ENCODE results near the gene DIP2B. TPM values are rescaled to one million over a fixed set of nuclear protein-coding genes. Genes with fewer than 3 reads are reported as not detected.
A peak's percentile ranks its signal among the peaks of the same experiment; 100 is the strongest.

Gene DIP2B
- total and polyA plus RNA-seq, 2 donors (not counting 1 experiment from before 2014, with no cell fraction given), result 12.6 to 21.0 TPM

- no peaks in the 10 kb centered on the region for H3K27me3 ChIP-seq (ENCODE audit: control insufficient read depth, insufficient read depth, low read length)
- no peak for TF ChIP-seq EZH2 (IDR thresholded peaks at IDR 0.05; ENCODE audit: low read length, missing control alignments)
- TF ChIP-seq CTCF (conservative IDR thresholded peaks at IDR 0.05 in 1 of 2, IDR thresholded peaks at IDR 0.05 in 1 of 2; ENCODE audit: low read depth in 1 of 2, low read length in 2 of 2), result no peak
- peak overlapping the region; percentile 8 for H3K4me2 ChIP-seq (ENCODE audit: extremely low read depth, insufficient read depth, low read length)
- H3K4me3 ChIP-seq (replicated peaks in 1 of 4; ENCODE audit: control extremely low read depth in 1 of 4, insufficient read depth in 1 of 4, low read depth in 3 of 4, low read length in 4 of 4), result no peak overlapping the region
- peak; percentile 87 to 91 for DNase-seq (ENCODE audit: low read depth in 2 of 2)
- peak overlapping the region; percentile 24 for H3K27ac ChIP-seq (ENCODE audit: insufficient read depth, low read length)
- H3K4me1 ChIP-seq (ENCODE audit: control insufficient read depth, extremely low read depth, insufficient read depth, low read length), result peaks cover 5% of the 10 kb centered on the region
- no peaks in the 10 kb centered on the region for H3K36me3 ChIP-seq (ENCODE audit: control insufficient read depth, insufficient read depth, low read length)
- H3K9me3 ChIP-seq (ENCODE audit: control insufficient read depth, insufficient read depth, low read depth, low read length), result no peaks in the 10 kb centered on the region
- no peaks in the 10 kb centered on the region for H3K79me2 ChIP-seq (ENCODE audit: control insufficient read depth, insufficient read depth, low read length)
- no peak overlapping the region for H3K9ac ChIP-seq (ENCODE audit: insufficient read depth, low read length)
- no peaks in the 10 kb centered on the region for H4K20me1 ChIP-seq (ENCODE audit: control insufficient read depth, extremely low read depth, insufficient read depth, low read length)
- no peak overlapping the region for H2AFZ ChIP-seq (ENCODE audit: low read length)
Observed at GRCh38 chr12:50732591-50732990, 227.8 kb downstream of the DIP2B start.

- Histone ChIP-seq H3K9me3 (ENCODE audit: control insufficient read depth, insufficient read depth, low read depth, low read length) (no peaks in the 10 kb centered on the region), H3K4me2 (ENCODE audit: extremely low read depth, insufficient read depth, low read length) (no peak overlapping the region), H3K79me2 (ENCODE audit: control insufficient read depth, insufficient read depth, low read length) (no peaks in the 10 kb centered on the region), H3K4me1 (ENCODE audit: control insufficient read depth, extremely low read depth, insufficient read depth, low read length) (peaks cover 5% of the 10 kb centered on the region), H2AFZ (ENCODE audit: low read length) (no peak overlapping the region), H3K4me3 (replicated peaks in 1 of 4; ENCODE audit: control extremely low read depth in 1 of 4, insufficient read depth in 1 of 4, low read depth in 3 of 4, low read length in 4 of 4) (no peak overlapping the region), H3K27me3 (ENCODE audit: control insufficient read depth, insufficient read depth, low read length) (no peaks in the 10 kb centered on the region), H3K27ac (ENCODE audit: insufficient read depth, low read length) (no peak overlapping the region), H3K9ac (ENCODE audit: insufficient read depth, low read length) (no peak overlapping the region), H3K36me3 (ENCODE audit: control insufficient read depth, insufficient read depth, low read length) (no peaks in the 10 kb centered on the region), H4K20me1 (ENCODE audit: control insufficient read depth, extremely low read depth, insufficient read depth, low read length) (no peaks in the 10 kb centered on the region)
- TF ChIP-seq EZH2 (IDR thresholded peaks at IDR 0.05; ENCODE audit: low read length, missing control alignments) (no peak), CTCF (conservative IDR thresholded peaks at IDR 0.05 in 1 of 2, IDR thresholded peaks at IDR 0.05 in 1 of 2; ENCODE audit: low read depth in 1 of 2, low read length in 2 of 2) (no peak)
- no peak for DNase-seq (ENCODE audit: low read depth in 2 of 2)
Observed at GRCh38 chr12:50733706-50734105, 228.9 kb downstream of the DIP2B start.

GRCh38 chr12:50734409-50735263 is 229.9 kb downstream of the DIP2B start:
- peak; percentile 10 to 41 for DNase-seq (ENCODE audit: low read depth in 2 of 2)
- H3K9ac ChIP-seq (ENCODE audit: insufficient read depth, low read length), result no peak overlapping the region
- no peak overlapping the region for H2AFZ ChIP-seq (ENCODE audit: low read length)
- no peak overlapping the region for H3K4me3 ChIP-seq (replicated peaks in 1 of 4; ENCODE audit: control extremely low read depth in 1 of 4, insufficient read depth in 1 of 4, low read depth in 3 of 4, low read length in 4 of 4)
- no peaks in the 10 kb centered on the region for H4K20me1 ChIP-seq (ENCODE audit: control insufficient read depth, extremely low read depth, insufficient read depth, low read length)
- H3K4me1 ChIP-seq (ENCODE audit: control insufficient read depth, extremely low read depth, insufficient read depth, low read length), result peaks cover 5% of the 10 kb centered on the region
- no peak for TF ChIP-seq EZH2 (IDR thresholded peaks at IDR 0.05; ENCODE audit: low read length, missing control alignments)
- peak; percentile 46 to 76 for TF ChIP-seq CTCF (conservative IDR thresholded peaks at IDR 0.05 in 1 of 2, IDR thresholded peaks at IDR 0.05 in 1 of 2; ENCODE audit: low read depth in 1 of 2, low read length in 2 of 2)
- no peaks in the 10 kb centered on the region for H3K79me2 ChIP-seq (ENCODE audit: control insufficient read depth, insufficient read depth, low read length)
- H3K4me2 ChIP-seq (ENCODE audit: extremely low read depth, insufficient read depth, low read length), result no peak overlapping the region
- no peaks in the 10 kb centered on the region for H3K9me3 ChIP-seq (ENCODE audit: control insufficient read depth, insufficient read depth, low read depth, low read length)
- peaks cover 2% of the 10 kb centered on the region for H3K36me3 ChIP-seq (ENCODE audit: control insufficient read depth, insufficient read depth, low read length)
- H3K27me3 ChIP-seq (ENCODE audit: control insufficient read depth, insufficient read depth, low read length), result no peaks in the 10 kb centered on the region
- no peak overlapping the region for H3K27ac ChIP-seq (ENCODE audit: insufficient read depth, low read length)
